GM12878 (cell line): ENCODE results near the gene DHX30. TPM values are rescaled to one million over a fixed set of nuclear protein-coding genes. Genes with fewer than 3 reads are reported as not detected.
"Not testable (repeated sequence)": the region's sequence is repeated elsewhere in the genome, so short reads cannot be mapped to it uniquely, and the experiment has no call there.

Experiments
- ATAC-seq: fragments of 200-7000 bp; cut with Tn5 transposase; 3 replicates; pipeline ENCODE4 v1.9.1; 2020; ENCODE audit warnings: mild to moderate bottlenecking, moderate library complexity
- BruUV-seq: library from RNA; stranded (reverse); fragments of 400-500 nt; replicated peaks from 2 replicates; lab custom pipeline; 2021; lab: Mats Ljungman, UMichigan
- CTCF ChIA-PET: fragments of 300-600 bp; sonication (Branson Sonifier 250); formaldehyde crosslinking; extraction: SDS; loops from one replicate; lab custom pipeline; 2021; ENCODE audit warnings: inconsistent platforms; lab: Yijun Ruan, JAX
- POLR2A ChIA-PET: fragments of 350-600 bp; formaldehyde crosslinking; extraction: SDS; loops from one replicate; lab custom pipeline; 2021; ENCODE audit warnings: inconsistent platforms; lab: Charles Lee
- RAD21 ChIA-PET: fragments of 300-600 bp; sonication (Branson Sonifier 250); formaldehyde crosslinking; loops from one replicate; lab custom pipeline; 2023; ENCODE audit warnings: antibody characterized with exemption; ENCODE audit not compliant: unreplicated experiment; lab: Charles Lee
- SMC1A ChIA-PET: fragments of 300-600 bp; sonication (Branson Sonifier 250); formaldehyde crosslinking; loops from one replicate; lab custom pipeline; 2023; ENCODE audit not compliant: unreplicated experiment, uncharacterized antibody; lab: Charles Lee
- DNase-seq: peaks from one replicate; pipeline ENCODE4 v3.0.0-alpha.2; 2011; ENCODE audit warnings: low read depth, low spot score
- FAIRE-seq: peaks from 3 replicates; lab custom pipeline; 2011; peaks lifted over from hg19 to GRCh38; lab: Jason Lieb, UNC
- H2AFZ ChIP-seq: 2 replicates; pipeline ENCODE4 v1.6.0; 2011; ENCODE audit warnings: low read depth, low read length, control low read depth; ENCODE audit not compliant: control insufficient read depth
- H3K27ac ChIP-seq: 2 replicates; pipeline ENCODE4 v1.5.1; 2011; ENCODE audit warnings: control low read depth; ENCODE audit not compliant: control insufficient read depth, insufficient read depth
- H3K27me3 ChIP-seq, 2 experiments: replicated peaks in 1 of 2; 2 replicates each; pipeline versions ENCODE4 v1.6.0 to v1.6.1; 2011; ENCODE audit warnings: low read length in 1 of 2; ENCODE audit not compliant: control insufficient read depth in 2 of 2, insufficient read depth in 2 of 2
- H3K36me3 ChIP-seq, 2 experiments: 2 replicates each; pipeline ENCODE4 v1.5.1; 2011; ENCODE audit warnings: low read length in 1 of 2; ENCODE audit not compliant: control insufficient read depth in 2 of 2, insufficient read depth in 2 of 2
- H3K4me1 ChIP-seq: 2 replicates; pipeline ENCODE4 v1.6.1; 2011; ENCODE audit warnings: mild to moderate bottlenecking, low read length, moderate library complexity, mixed read lengths; ENCODE audit not compliant: control insufficient read depth, insufficient read depth
- H3K4me2 ChIP-seq: 2 replicates; pipeline ENCODE4 v1.6.0; 2011; ENCODE audit warnings: control low read depth; ENCODE audit not compliant: control insufficient read depth, insufficient read depth
- H3K4me3 ChIP-seq: fragments of 200-600 bp; sonication (generic); 2 replicates; pipeline ENCODE4 v1.5.1; 2016
- H3K79me2 ChIP-seq: 2 replicates; pipeline ENCODE4 v1.6.0; 2011; ENCODE audit warnings: low read length; ENCODE audit not compliant: control insufficient read depth, insufficient read depth
- H3K9ac ChIP-seq: 2 replicates; pipeline ENCODE4 v1.8.0; 2011; ENCODE audit warnings: low read length, control low read depth, mixed read lengths; ENCODE audit not compliant: control insufficient read depth, insufficient read depth
- H3K9me3 ChIP-seq: replicated peaks from 3 replicates; pipeline ENCODE4 v1.5.1; 2011; ENCODE audit warnings: mild to moderate bottlenecking, low read length; ENCODE audit not compliant: control insufficient read depth, insufficient read depth
- H4K20me1 ChIP-seq: 2 replicates; pipeline ENCODE4 v1.6.0; 2011; ENCODE audit not compliant: control insufficient read depth, insufficient read depth
- ATF7 ChIP-seq: fragments of 450-650 bp; IDR thresholded peaks from 2 replicates; pipeline ENCODE4 v1.6.1; 2016; ENCODE audit warnings: low read depth, mild to moderate bottlenecking
- BRCA1 ChIP-seq: IDR thresholded peaks from 2 replicates; pipeline ENCODE4 v1.6.1; 2011; ENCODE audit warnings: low read depth, low read length, improper control_type of control experiment
- CHD2 ChIP-seq: IDR thresholded peaks from 2 replicates; pipeline ENCODE4 v1.6.1; 2011; ENCODE audit warnings: low read depth, low read length, improper control_type of control experiment, borderline replicate concordance
- FOXK2 ChIP-seq: fragments of 450-650 bp; IDR thresholded peaks from 2 replicates; pipeline ENCODE4 v1.6.1; 2017; ENCODE audit warnings: mild to moderate bottlenecking, moderate library complexity
- NR2F1 ChIP-seq: fragments of 450-650 bp; conservative IDR thresholded peaks from 2 replicates; pipeline ENCODE4 v1.6.1; 2017; ENCODE audit warnings: mild to moderate bottlenecking
- PAX8 ChIP-seq: fragments of 450-650 bp; IDR thresholded peaks from 2 replicates; pipeline ENCODE4 v1.6.1; 2017; ENCODE audit warnings: mild to moderate bottlenecking, moderate library complexity
- SMAD5 ChIP-seq: IDR thresholded peaks from 2 replicates; pipeline ENCODE4 v1.6.1; 2016; ENCODE audit warnings: antibody characterized with exemption, low read depth
- SP1 ChIP-seq: IDR thresholded peaks from one replicate; pipeline ENCODE4 v1.6.1; 2011; ENCODE audit warnings: low read depth, low read length
- TCF3 ChIP-seq: IDR thresholded peaks from 2 replicates; pipeline ENCODE4 v1.6.1; 2012; ENCODE audit warnings: low read depth, mild to moderate bottlenecking, low read length, borderline replicate concordance; ENCODE audit not compliant: insufficient read depth
- ZSCAN29 ChIP-seq: fragments of 450-650 bp; IDR thresholded peaks from 2 replicates; pipeline ENCODE4 v1.6.1; 2017; ENCODE audit warnings: mild to moderate bottlenecking, moderate library complexity
- WGBS: methylation state at CpG from one replicate; pipeline ENCODE4 v1.1.6; 2016; ENCODE audit warnings: low lambda C conversion rate; ENCODE audit not compliant: insufficient replicate concordance, insufficient coverage; ENCODE audit errors: missing lambda C conversion rate; 5-methylcytosine and 5-hydroxymethylcytosine counted together
- in situ Hi-C: fragments of 300-500 bp; cut with MboI; formaldehyde crosslinking; loops from 9 replicates; pipeline ENCODE4 v1.14.3; 2018; ENCODE audit warnings: mixed read lengths
- intact Hi-C: fragments of 100-400 bp; cut with micrococcal nuclease; formaldehyde crosslinking; loops from one replicate; pipeline ENCODE4 v1.14.2; 2022; ENCODE audit not compliant: unreplicated experiment
- polyA plus RNA-seq, 11 experiments: library from polyadenylated mRNA; depleted of rRNA in 4 of 11; unstranded in 6 of 11; stranded (reverse) in 5 of 11; fragments of >200 nt; fragmentation: Nextera tagmentation in 4 of 11; fragmentation: Illumina TruSeq in 1 of 11; extraction: Ambion mirVana in 4 of 11; extraction: Trizol in 1 of 11; gene quantifications; 1 replicate in 1 of 11; 2 replicates in 10 of 11; pipeline versions ENCODE4 v1.2.1 to v1.2.3, GENCODE V29; 2011 to 2016; ENCODE audit warnings: inconsistent platforms in 2 of 11, missing spikeins in 2 of 11, low read depth in 1 of 11
- total RNA-seq, 4 experiments: library from RNA; depleted of rRNA in 3 of 4; stranded (reverse); fragments of >200 nt in 3 of 4; fragmentation: Illumina TruSeq in 1 of 4; extraction: Trizol in 1 of 4; gene quantifications; 2 replicates each; pipeline versions ENCODE4 v1.2.1 to v1.2.3, GENCODE V29; 2013 to 2021

DHX30 gene
- total and polyA plus RNA-seq, 10 of the 15 experiments (the other 5 are each of a cell fraction or from before 2014, with no cell fraction given) = 9.5 to 75.3 (median 47.8) TPM

DNA sequence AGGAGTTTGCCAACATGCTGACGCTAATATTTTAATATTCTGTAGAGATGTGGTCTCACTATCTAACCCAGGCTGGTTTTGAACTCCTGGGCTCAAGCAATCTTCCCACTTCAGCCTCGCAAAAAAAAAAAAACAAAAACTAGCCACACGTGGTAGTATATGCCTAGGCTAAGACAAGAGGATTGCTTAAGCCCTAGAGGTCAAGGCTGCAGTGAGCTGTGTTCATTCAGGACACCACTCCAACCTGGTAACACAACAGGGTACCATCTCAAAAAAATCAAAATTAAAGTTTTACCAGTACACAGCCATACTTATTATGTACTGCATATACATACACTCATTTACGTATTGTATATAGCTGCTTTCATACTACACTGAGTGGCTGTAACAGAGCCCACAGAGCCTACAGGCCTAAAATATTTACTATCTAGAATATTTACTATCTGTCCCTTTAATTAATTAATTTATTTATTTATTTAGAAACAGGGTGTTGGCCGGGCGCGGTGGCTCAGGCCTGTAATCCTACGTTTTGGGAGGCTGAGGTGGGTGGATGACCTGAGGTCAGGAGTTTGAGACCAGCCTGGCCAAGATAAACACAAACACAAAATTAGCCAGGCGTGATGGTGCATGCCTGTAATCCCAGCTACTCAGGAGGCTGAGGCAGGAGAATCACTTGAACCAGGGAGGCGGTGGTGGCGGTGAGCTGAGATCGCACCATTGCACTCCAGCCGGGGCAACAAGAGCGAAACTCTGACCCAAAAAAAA, 44.5 kb upstream of the DHX30 start:
- RAD21 ChIA-PET = no interaction called here
- no TSS peak for BruUV-seq
- Histone ChIP-seq H4K20me1 (no peaks in the 10 kb centered on the region), H3K9ac (no peak overlapping the region), H2AFZ (no peak overlapping the region), H3K9me3 (no peaks in the 10 kb centered on the region), H3K27me3 (no peaks in the 10 kb centered on the region), H3K27ac (no peak overlapping the region), H3K4me3 (no peak overlapping the region), H3K4me2 (no peak overlapping the region), H3K4me1 (peaks cover 3% of the 10 kb centered on the region), H3K79me2 (peaks cover 28% of the 10 kb centered on the region), H3K36me3 (peaks cover 1 to 5% of the 10 kb centered on the region in 2 experiments)
- intact Hi-C loops (no loop called here), in situ Hi-C loops (no loop called here)
- DNase-seq (no peak), FAIRE-seq (no peak), ATAC-seq (no peak)
- SMC1A ChIA-PET = interaction anchor here (0.6 kb wide), 1 partner anchor 337 kb away, joined by 3 read pairs; no protein-coding TSS in a partner anchor
- no peak for TF ChIP-seq ZSCAN29
- no peak for TF ChIP-seq ATF7
- TF ChIP-seq SMAD5 = no peak
- TF ChIP-seq BRCA1 = no peak
- no peak for TF ChIP-seq SP1
- no peak for TF ChIP-seq FOXK2
- TF ChIP-seq TCF3 = no peak
- TF ChIP-seq CHD2 = no peak
- TF ChIP-seq NR2F1 = no peak
- TF ChIP-seq PAX8 = no peak
- POLR2A ChIA-PET = no interaction called here
- WGBS = 95% methylated on average over 14 of the region's 14 CpGs
- CTCF ChIA-PET = interaction anchor here (0.8 to 1.3 kb wide), 3 partner anchors 15 to 109 kb away, joined by 3 read pairs; no protein-coding TSS in a partner anchor

DNA sequence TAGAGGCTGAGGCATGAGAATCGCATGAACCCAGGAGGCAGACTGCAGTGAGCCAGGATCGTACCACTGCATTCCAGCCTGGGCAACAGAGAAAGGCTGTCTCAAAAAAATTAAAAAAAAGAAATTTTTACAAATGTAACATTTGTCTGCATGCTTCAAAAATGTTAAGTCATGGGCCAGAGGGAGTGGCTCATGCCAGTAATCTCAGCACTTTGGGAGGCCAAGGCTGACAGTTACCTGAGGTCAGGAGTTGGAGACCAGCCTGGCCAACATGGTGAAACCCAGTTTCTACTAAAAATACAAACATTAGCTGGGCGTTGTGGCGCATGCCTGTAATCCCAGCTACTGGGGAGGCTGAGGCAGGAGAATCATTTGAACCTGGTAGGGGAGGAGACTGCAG, 42.7 kb upstream of the DHX30 start:
- DNase-seq, intact Hi-C loops, H3K4me2 ChIP-seq, H3K27ac ChIP-seq, FAIRE-seq, BruUV-seq, H3K27me3 ChIP-seq, CTCF ChIA-PET, H3K9me3 ChIP-seq, ATAC-seq, H3K4me1 ChIP-seq, H3K9ac ChIP-seq, H3K4me3 ChIP-seq, in situ Hi-C loops, RAD21 ChIA-PET, H4K20me1 ChIP-seq, H2AFZ ChIP-seq: not testable (repeated sequence)
- ChIA-PET POLR2A (interaction anchor here (0.7 to 0.8 kb wide), 3 partner anchors 18 to 24 kb away, joined by 3 to 6 read pairs (median 5); no protein-coding TSS in a partner anchor), SMC1A (interaction anchor here (1.0 to 1.8 kb wide), 2 partner anchors 19 to 44 kb away, joined by 3 read pairs; no protein-coding TSS in a partner anchor)
- Histone ChIP-seq H3K79me2 (peaks cover 32% of the 10 kb centered on the region), H3K36me3 (peaks cover 5 to 11% of the 10 kb centered on the region in 2 experiments)
- 84% methylated on average over 4 of the region's 4 CpGs for WGBS
